GM20431 (cell line): ENCODE results near the gene DAPK2.
"Not testable (repeated sequence)": the region's sequence is repeated elsewhere in the genome, so short reads cannot be mapped to it uniquely, and the experiment has no call there.

Experiments
- in situ Hi-C: fragments of 300-500 bp; cut with MseI, MboI; formaldehyde crosslinking; loops from one replicate; pipeline ENCODE4 v1.15.0; 2020; ENCODE audit warnings: low sequenced_read_pairs; ENCODE audit not compliant: unreplicated experiment

The DAPK2 gene

GRCh38 chr15:63905131-63905530, 141.2 kb downstream of the DAPK2 start:
- in situ Hi-C loops, result no loop called here

- in situ Hi-C loops, result no loop called here
Observed at GRCh38 chr15:63904042-63904441, 142.2 kb downstream of the DAPK2 start.

- in situ Hi-C loops, result no loop called here
Observed at GRCh38 chr15:63902671-63903035, 143.6 kb downstream of the DAPK2 start.

- in situ Hi-C loops, result no loop called here
Observed at GRCh38 chr15:63901912-63902670, 144.2 kb downstream of the DAPK2 start.

GRCh38 chr15:63900306-63900705, 146.0 kb downstream of the DAPK2 start:
- in situ Hi-C loops, result no loop called here

- in situ Hi-C loops, result not testable (repeated sequence)
Observed at GRCh38 chr15:63899606-63900005, 146.7 kb downstream of the DAPK2 start.

GRCh38 chr15:63899193-63899592, 147.1 kb downstream of the DAPK2 start:
- in situ Hi-C loops, result no loop called here

GRCh38 chr15:63896336-63897115, 149.8 kb downstream of the DAPK2 start:
- in situ Hi-C loops, result no loop called here

- in situ Hi-C loops, result no loop called here
Observed at GRCh38 chr15:63895787-63896218, 150.5 kb downstream of the DAPK2 start.

- in situ Hi-C loops, result no loop called here
Observed at GRCh38 chr15:63895194-63895593, 151.1 kb downstream of the DAPK2 start.

- in situ Hi-C loops, result no loop called here
Observed at GRCh38 chr15:63894662-63894949, 151.7 kb downstream of the DAPK2 start.

- in situ Hi-C loops, result no loop called here
Observed at GRCh38 chr15:63893866-63894661, 152.2 kb downstream of the DAPK2 start.

GRCh38 chr15:63892794-63893441, 153.4 kb downstream of the DAPK2 start:
- in situ Hi-C loops, result no loop called here

- in situ Hi-C loops, result no loop called here
Observed at GRCh38 chr15:63891768-63892133, 154.5 kb downstream of the DAPK2 start.

GRCh38 chr15:63891079-63891767, 155.1 kb downstream of the DAPK2 start:
- in situ Hi-C loops, result no loop called here

- in situ Hi-C loops, result no loop called here
Observed at GRCh38 chr15:63890617-63891016, 155.7 kb downstream of the DAPK2 start.

- in situ Hi-C loops, result no loop called here
Observed at GRCh38 chr15:63889831-63890230, 156.5 kb downstream of the DAPK2 start.

- in situ Hi-C loops, result no loop called here
Observed at GRCh38 chr15:63888823-63889222, 157.5 kb downstream of the DAPK2 start.

- in situ Hi-C loops, result no loop called here
Observed at GRCh38 chr15:63888146-63888545, 158.1 kb downstream of the DAPK2 start.

GRCh38 chr15:63887630-63888029, 158.7 kb downstream of the DAPK2 start:
- in situ Hi-C loops, result no loop called here
